NT2/D1 (cell line): ENCODE results near the gene GBF1.
"Not testable (repeated sequence)": the region's sequence is repeated elsewhere in the genome, so short reads cannot be mapped to it uniquely, and the experiment has no call there.

Experiments used
- DNase-seq: peaks from one replicate; pipeline ENCODE4 v3.0.0-alpha.2; 2011; ENCODE audit warnings: low read depth, low spot score
- H3K27me3 ChIP-seq: 2 replicates; pipeline ENCODE4 v1.6.0; 2011; ENCODE audit warnings: mild to moderate bottlenecking; ENCODE audit not compliant: insufficient read length, insufficient read depth
- H3K36me3 ChIP-seq: 2 replicates; pipeline ENCODE4 v1.6.1; 2011; ENCODE audit warnings: mild to moderate bottlenecking, low read length, mixed read lengths; ENCODE audit not compliant: insufficient read depth, insufficient read length
- H3K4me1 ChIP-seq: 2 replicates; pipeline ENCODE4 v1.5.1; 2011; ENCODE audit not compliant: insufficient read depth, insufficient read length
- H3K4me3 ChIP-seq: 2 replicates; pipeline ENCODE4 v1.5.1; 2011; ENCODE audit warnings: low read depth; ENCODE audit not compliant: insufficient read length
- H3K9ac ChIP-seq: 2 replicates; pipeline ENCODE4 v1.6.0; 2011; ENCODE audit warnings: low read depth; ENCODE audit not compliant: insufficient read length
- H3K9me3 ChIP-seq: 2 replicates; pipeline ENCODE4 v1.5.1; 2011; ENCODE audit warnings: mild to moderate bottlenecking, low read length; ENCODE audit not compliant: insufficient read depth
- SUZ12 ChIP-seq: IDR thresholded peaks from 2 replicates; pipeline ENCODE4 v1.6.1; 2011; ENCODE audit not compliant: insufficient read length, insufficient read depth; ENCODE audit errors: extremely low read depth
- YY1 ChIP-seq: IDR thresholded peaks from 2 replicates; pipeline ENCODE4 v1.6.1; 2011; ENCODE audit not compliant: insufficient read length, insufficient read depth
- ZNF274 ChIP-seq: IDR thresholded peaks from 2 replicates; pipeline ENCODE4 v1.6.1; 2011; ENCODE audit warnings: mild to moderate bottlenecking, low read depth, low read length

GBF1 gene

GRCh38 chr10:102208311-102209035, 36.9 kb upstream of the GBF1 start:
- Histone ChIP-seq H3K4me1 (no peaks in the 10 kb centered on the region), H3K36me3 (no peaks in the 10 kb centered on the region), H3K9ac (no peak overlapping the region), H3K9me3 (peaks cover 14% of the 10 kb centered on the region), H3K27me3 (no peaks in the 10 kb centered on the region), H3K4me3 (no peak overlapping the region)
- TF ChIP-seq ZNF274 (no peak), YY1 (no peak), SUZ12 (no peak)
- no peak for DNase-seq

GRCh38 chr10:102211615-102212299, 33.6 kb upstream of the GBF1 start:
- Histone ChIP-seq H3K9ac (no peak overlapping the region), H3K4me3 (no peak overlapping the region), H3K36me3 (no peaks in the 10 kb centered on the region), H3K27me3 (no peaks in the 10 kb centered on the region), H3K4me1 (no peaks in the 10 kb centered on the region), H3K9me3 (no peaks in the 10 kb centered on the region)
- TF ChIP-seq ZNF274 = no peak
- TF ChIP-seq SUZ12 = no peak
- TF ChIP-seq YY1 = no peak
- no peak for DNase-seq

- not testable (repeated sequence) for H3K27me3 ChIP-seq, H3K4me3 ChIP-seq, H3K4me1 ChIP-seq, H3K9me3 ChIP-seq, DNase-seq, H3K9ac ChIP-seq, H3K36me3 ChIP-seq
Measured at GRCh38 chr10:102213599-102213998, 31.7 kb upstream of the GBF1 start.

GRCh38 chr10:102219370-102219769, 26.0 kb upstream of the GBF1 start:
- TF ChIP-seq ZNF274 (no peak), SUZ12 (no peak), YY1 (no peak)
- Histone ChIP-seq H3K9me3 (no peaks in the 10 kb centered on the region), H3K4me3 (no peak overlapping the region), H3K4me1 (no peaks in the 10 kb centered on the region), H3K27me3 (peaks cover 2% of the 10 kb centered on the region), H3K36me3 (no peaks in the 10 kb centered on the region), H3K9ac (no peak overlapping the region)
- no peak for DNase-seq

- Histone ChIP-seq H3K4me1 (no peaks in the 10 kb centered on the region), H3K4me3 (no peak overlapping the region), H3K9ac (no peak overlapping the region), H3K36me3 (no peaks in the 10 kb centered on the region), H3K27me3 (peaks cover 2% of the 10 kb centered on the region), H3K9me3 (no peaks in the 10 kb centered on the region)
- no peak for TF ChIP-seq YY1
- TF ChIP-seq SUZ12 = no peak
- no peak for TF ChIP-seq ZNF274
- DNase-seq = no peak
Measured at GRCh38 chr10:102220612-102221011, 24.7 kb upstream of the GBF1 start.

- TF ChIP-seq ZNF274 (no peak), SUZ12 (no peak), YY1 (no peak)
- peaks cover 19% of the 10 kb centered on the region for H3K27me3 ChIP-seq
- H3K4me1 ChIP-seq = no peaks in the 10 kb centered on the region
- DNase-seq = no peak
- peaks cover 6% of the 10 kb centered on the region; the same call in 1 of the 2 replicates for H3K9me3 ChIP-seq
- H3K4me3 ChIP-seq = no peak overlapping the region
- H3K9ac ChIP-seq = no peak overlapping the region
- no peaks in the 10 kb centered on the region for H3K36me3 ChIP-seq
Measured at GRCh38 chr10:102222797-102223196, 22.5 kb upstream of the GBF1 start.

- Histone ChIP-seq H3K9ac (peak within 1 kb of the TSS; percentile 17), H3K4me3 (peak within 1 kb of the TSS; percentile 6), H3K27me3 (peaks cover 39% of the 10 kb centered on the region), H3K4me1 (no peaks in the 10 kb centered on the region), H3K9me3 (peaks cover 6% of the 10 kb centered on the region; the same call in 1 of the 2 replicates), H3K36me3 (no peaks in the 10 kb centered on the region)
- DNase-seq = peak; percentile 88
- TF ChIP-seq ZNF274 (no peak), YY1 (no peak), SUZ12 (no peak)
Measured at GRCh38 chr10:102225646-102226541, 19.4 kb upstream of the GBF1 start, which contains the start of gene ELOVL3. ELOVL3 (plus strand) TSS chr10:102226299; CDS start chr10:102226549, 250 bp downstream.
